Activated CD4-positive, alpha-beta T cell treated with anti-CD3 and anti-CD28 coated beads, Interleukin-2, Interleukin-4, amounts not matched to agents 100 ng/mL and 50 ng/mL, durations not matched to agents 16 hours and 8 hours (primary cell): ENCODE data around the gene ANKRD30B.
"Not testable (repeated sequence)": the region's sequence is repeated elsewhere in the genome, so short reads cannot be mapped to it uniquely, and the experiment has no call there.

Source experiments
- DNase-seq: peaks from one replicate; pipeline ENCODE4 v3.0.0-alpha.2; 2020; ENCODE audit warnings: low spot score

ANKRD30B gene

DNA sequence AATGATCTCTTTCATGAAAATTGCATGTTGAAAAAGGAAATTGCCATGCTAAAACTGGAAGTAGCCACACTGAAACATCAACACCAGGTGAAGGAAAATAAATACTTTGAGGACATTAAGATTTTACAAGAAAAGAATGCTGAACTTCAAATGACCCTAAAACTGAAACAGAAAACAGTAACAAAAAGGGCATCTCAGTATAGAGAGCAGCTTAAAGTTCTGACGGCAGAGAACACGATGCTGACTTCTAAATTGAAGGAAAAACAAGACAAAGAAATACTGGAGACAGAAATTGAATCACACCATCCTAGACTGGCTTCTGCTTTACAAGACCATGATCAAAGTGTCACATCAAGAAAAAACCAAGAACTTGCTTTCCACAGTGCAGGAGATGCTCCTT, 103.6 kb downstream of the ANKRD30B start:
- DNase-seq: not testable (repeated sequence)

DNA sequence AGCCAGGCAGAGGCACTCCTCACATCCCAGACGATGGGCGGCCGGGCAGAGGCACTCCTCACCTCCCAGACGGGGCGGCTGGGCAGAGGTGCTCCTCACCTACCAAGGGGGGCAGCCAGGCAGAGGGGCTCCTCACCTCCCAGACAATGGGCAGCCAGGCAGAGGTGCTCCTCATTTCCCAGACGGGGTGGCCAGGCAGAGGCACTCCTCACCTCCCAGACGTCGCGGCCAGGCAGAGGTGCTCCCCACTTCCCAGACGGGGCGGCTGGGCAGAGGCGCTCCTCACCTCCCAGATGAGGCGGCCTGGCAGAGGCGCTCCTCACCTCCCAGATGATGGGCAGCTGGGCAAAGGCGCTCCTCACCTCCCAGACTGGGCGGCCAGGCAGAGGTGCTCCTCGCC, 107.7 kb downstream of the ANKRD30B start:
- DNase-seq: not testable (repeated sequence)

DNA sequence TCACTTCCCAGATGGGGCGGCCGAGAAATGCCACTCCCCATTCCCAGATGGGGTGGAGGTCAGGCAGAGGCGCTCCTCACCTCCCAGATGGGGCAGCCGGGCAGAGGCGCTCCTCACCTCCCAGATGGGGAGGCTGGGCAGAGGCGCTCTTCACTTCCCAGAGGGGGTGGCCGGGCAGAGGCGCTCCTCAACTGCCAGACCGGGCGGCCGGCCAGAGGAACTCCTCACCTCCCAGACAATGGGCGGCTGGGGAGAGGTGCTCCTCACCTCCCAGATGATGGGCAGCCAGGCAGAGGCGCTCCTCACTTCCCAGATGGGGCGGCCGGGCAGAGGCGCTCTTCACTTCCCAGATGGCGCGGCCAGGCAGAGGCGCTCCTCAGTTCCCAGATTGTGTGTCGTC, 108.3 kb downstream of the ANKRD30B start:
- not testable (repeated sequence) for DNase-seq

DNA sequence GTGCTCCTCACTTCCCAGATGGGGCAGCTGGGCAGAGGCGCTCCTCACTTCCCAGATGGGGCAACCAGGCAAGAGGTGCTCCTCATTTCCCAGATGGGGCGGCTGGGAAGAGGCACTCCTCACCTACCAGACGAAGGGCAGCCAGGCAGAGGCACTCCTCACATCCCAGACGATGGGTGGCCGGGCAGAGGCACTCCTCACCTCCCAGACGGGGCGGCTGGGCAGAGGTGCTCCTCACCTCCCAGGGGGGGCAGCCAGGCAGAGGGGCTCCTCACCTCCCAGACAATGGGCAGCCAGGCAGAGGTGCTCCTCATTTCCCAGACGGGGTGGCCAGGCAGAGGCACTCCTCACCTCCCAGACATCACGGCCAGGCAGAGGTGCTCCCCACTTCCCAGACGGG, 110.5 kb downstream of the ANKRD30B start:
- DNase-seq: not testable (repeated sequence)

DNA sequence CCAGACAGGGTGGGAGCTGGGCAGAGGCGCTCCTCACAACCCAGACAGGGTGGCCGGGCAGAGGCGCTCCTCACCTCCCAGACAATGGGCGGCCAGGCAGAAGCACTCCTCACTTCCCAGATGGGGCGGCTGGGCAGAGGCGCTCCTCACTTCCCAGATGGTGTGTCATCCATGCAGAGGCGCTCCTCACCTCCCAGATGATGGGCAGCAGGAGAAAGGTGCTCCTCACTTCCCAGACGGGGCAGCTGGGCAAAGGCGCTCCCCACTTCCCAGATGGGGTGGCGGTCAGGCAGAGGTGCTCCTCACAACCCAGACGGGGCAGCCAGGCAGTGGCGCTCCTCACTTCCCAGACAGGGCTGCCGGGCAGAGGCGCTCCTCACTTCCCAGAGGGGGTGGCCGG, 112.0 kb downstream of the ANKRD30B start:
- DNase-seq: not testable (repeated sequence)

DNA sequence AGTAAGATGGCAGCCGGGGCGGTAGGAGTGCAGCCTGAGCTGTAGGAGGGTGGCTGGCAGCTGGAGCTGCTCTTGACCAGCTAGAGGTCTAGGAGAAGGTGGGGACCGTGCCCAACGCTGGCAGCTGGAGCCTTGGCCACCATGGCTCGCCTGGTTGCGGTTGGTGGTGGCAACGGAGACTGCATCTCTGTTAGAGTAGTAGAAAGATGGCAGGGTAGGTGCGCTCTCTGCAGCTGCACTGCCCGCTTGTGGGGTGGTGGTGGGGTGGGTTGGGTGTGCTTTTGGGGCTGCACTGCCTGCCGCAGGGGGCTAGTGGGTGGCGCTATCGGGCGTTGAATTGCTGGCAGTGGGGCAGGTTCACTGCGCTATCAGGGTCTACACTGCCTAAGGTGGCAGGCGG, 118.5 kb downstream of the ANKRD30B start:
- DNase-seq: not testable (repeated sequence)

DNA sequence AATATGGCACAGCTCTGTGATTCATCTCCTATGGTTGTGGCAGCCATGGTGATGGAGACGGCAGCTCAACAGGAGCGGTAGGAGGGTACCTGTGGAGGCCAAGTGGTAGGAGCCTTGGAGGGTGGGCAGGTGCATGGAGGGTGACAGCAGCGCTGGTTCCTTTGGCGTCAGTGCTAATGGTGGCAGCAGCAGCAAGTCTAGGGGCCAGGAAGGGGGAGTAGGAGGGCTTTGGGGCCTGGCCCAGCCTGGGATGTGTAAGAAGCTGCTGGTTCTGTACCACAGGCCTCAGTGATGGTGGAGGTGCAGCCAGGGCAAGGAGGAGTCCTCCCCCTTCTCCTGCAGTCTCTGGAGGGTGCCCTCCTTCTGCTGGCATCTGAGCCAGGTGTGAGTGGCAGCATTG, 120.0 kb downstream of the ANKRD30B start:
- not testable (repeated sequence) for DNase-seq

DNA sequence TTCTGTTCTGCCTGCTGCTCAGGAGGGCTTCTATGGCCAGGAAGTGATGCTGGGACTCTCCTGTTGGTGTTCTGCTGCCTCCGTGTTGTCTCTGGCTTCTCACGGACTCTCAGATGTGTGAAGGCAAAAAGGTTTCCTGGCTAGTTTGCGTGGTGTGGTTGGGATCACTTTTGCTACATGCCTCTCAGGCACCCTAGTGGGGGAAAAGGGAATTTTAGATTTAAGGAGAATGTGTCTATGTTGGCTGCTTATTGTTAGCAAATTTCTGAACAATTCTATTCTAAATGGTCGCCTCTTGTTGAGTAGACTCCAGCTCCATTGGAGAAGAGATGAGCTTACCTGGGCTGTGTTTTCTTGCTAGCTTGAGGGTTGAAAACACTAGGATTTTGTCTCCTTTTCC, 120.9 kb downstream of the ANKRD30B start:
- not testable (repeated sequence) for DNase-seq

DNA sequence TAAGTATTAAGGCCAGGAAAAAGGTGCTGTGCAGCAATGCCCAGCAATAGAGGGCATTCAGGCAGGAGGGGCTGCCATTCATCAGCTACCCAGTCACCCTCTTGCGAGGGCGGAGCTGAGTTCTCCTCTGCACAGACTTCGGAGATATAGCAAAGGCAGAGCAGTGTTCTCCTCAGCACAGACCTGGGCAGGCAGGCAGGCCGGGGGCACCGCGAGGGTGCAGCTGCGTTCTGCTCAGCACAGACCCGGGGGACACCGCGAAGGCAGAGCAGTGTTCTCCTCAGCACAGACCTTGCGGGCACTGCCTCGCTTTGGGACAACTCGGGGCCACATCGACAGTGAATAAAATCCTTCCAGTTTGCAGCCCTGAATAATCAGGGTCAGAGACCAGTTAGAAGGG, 130.9 kb downstream of the ANKRD30B start:
- not testable (repeated sequence) for DNase-seq

DNA sequence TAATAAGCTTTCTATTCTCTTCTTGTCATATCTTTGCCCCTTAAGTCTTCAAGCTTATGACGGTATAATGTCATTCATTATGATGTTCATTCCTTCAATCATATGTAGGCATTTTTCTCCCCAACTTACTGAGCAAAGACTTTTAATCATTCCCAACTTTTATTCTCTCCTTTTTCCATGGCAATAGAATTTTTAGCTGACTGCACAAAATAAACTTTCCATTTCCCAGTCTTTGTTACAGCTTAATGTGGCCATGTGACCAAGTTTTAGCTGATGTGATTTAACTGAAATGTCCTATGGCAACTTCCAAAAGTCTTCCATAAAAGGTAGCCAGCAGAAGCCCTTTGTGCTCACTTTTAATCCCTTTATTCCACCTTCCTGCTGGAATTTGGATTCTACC, 152.5 kb downstream of the ANKRD30B start:
- no peak for DNase-seq
